CD14-positive monocyte (primary cell): Measurements from ENCODE around the gene NETO1. TPM values are rescaled to one million over a fixed set of nuclear protein-coding genes. Genes with fewer than 3 reads are reported as not detected.

Source experiments
- DNase-seq, 3 donors: peaks; one replicate each; pipeline ENCODE4 v3.0.0-alpha.2; 2011 to 2022
- H2AFZ ChIP-seq: 2 replicates; pipeline ENCODE4 v1.6.0; 2012; ENCODE audit warnings: mild to moderate bottlenecking, low read depth, low read length, inconsistent platforms; ENCODE audit not compliant: insufficient read depth, poor library complexity, severe bottlenecking
- H3K27ac ChIP-seq, 2 donors: 1 replicate in 1 of 2; 2 replicates in 1 of 2; pipeline ENCODE4 v1.5.1; 2012 to 2013; ENCODE audit warnings: low read length in 2 of 2, control low read depth in 1 of 2, inconsistent platforms in 1 of 2, low read depth in 1 of 2, mild to moderate bottlenecking in 1 of 2
- H3K27me3 ChIP-seq, 2 donors: one replicate each; pipeline versions ENCODE4 v1.6.0 to v1.6.1; 2011 to 2013; ENCODE audit warnings: low read length in 2 of 2; ENCODE audit not compliant: control insufficient read depth in 2 of 2, insufficient read depth in 2 of 2
- H3K36me3 ChIP-seq, 2 donors: replicated peaks in 1 of 2; 1 replicate in 1 of 2; 2 replicates in 1 of 2; pipeline versions ENCODE4 v1.5.1 to v1.6.1; 2012 to 2013; ENCODE audit warnings: low read length in 2 of 2, control low read depth in 1 of 2, inconsistent platforms in 1 of 2, mild to moderate bottlenecking in 1 of 2; ENCODE audit not compliant: insufficient read depth in 2 of 2, control insufficient read depth in 1 of 2
- H3K4me1 ChIP-seq, 2 donors: 1 replicate in 1 of 2; 2 replicates in 1 of 2; pipeline versions ENCODE4 v1.5.1 to v1.6.1; 2012 to 2013; ENCODE audit warnings: low read length in 2 of 2, control low read depth in 1 of 2, inconsistent platforms in 1 of 2, mild to moderate bottlenecking in 1 of 2, moderate library complexity in 1 of 2; ENCODE audit not compliant: insufficient read depth in 2 of 2, control insufficient read depth in 1 of 2
- H3K4me2 ChIP-seq: replicated peaks from 2 replicates; pipeline ENCODE3; 2012; ENCODE audit warnings: low read length, moderate library complexity, mild to moderate bottlenecking; ENCODE audit not compliant: poor library complexity, severe bottlenecking; ENCODE audit errors: extremely low read depth
- H3K4me3 ChIP-seq, 3 experiments: fragments of 200-600 bp in 1 of 3; sonication (generic) in 1 of 3; replicated peaks in 1 of 3; 1 replicate in 2 of 3; 2 replicates in 1 of 3; pipeline ENCODE4 v1.5.1; 2011 to 2013; ENCODE audit warnings: low read length in 3 of 3, mild to moderate bottlenecking in 3 of 3, control low read depth in 2 of 3, low read depth in 2 of 3, inconsistent platforms in 1 of 3, moderate library complexity in 1 of 3
- H3K79me2 ChIP-seq: 2 replicates; pipeline ENCODE4 v1.6.0; 2012; ENCODE audit warnings: mild to moderate bottlenecking, control low read depth, inconsistent platforms, low read length, moderate library complexity; ENCODE audit not compliant: insufficient read depth
- H3K9ac ChIP-seq: 2 replicates; pipeline ENCODE4 v1.6.0; 2017; ENCODE audit warnings: low read length, mild to moderate bottlenecking; ENCODE audit not compliant: insufficient read depth, poor library complexity, severe bottlenecking
- H3K9me3 ChIP-seq, 2 donors: replicated peaks in 1 of 2; 1 replicate in 1 of 2; 2 replicates in 1 of 2; pipeline versions ENCODE4 v1.5.1 to v1.6.1; 2012 to 2013; ENCODE audit warnings: low read length in 2 of 2, control low read depth in 1 of 2; ENCODE audit not compliant: control insufficient read depth in 1 of 2, insufficient read depth in 1 of 2
- H4K20me1 ChIP-seq: 2 replicates; pipeline ENCODE4 v1.6.0; 2012; ENCODE audit warnings: mild to moderate bottlenecking, low read length, control low read depth, moderate library complexity; ENCODE audit not compliant: insufficient read depth
- H3K27ac Mint-ChIP-seq, 7 donors: one replicate each; pipeline ENCODE4 v1.8.0; 2020; ENCODE audit warnings: mild to moderate bottlenecking in 7 of 7, mixed read lengths in 7 of 7, moderate library complexity in 6 of 7, inconsistent platforms in 2 of 7
- H3K27me3 Mint-ChIP-seq, 3 donors: one replicate each; pipeline ENCODE4 v1.8.0; 2021 to 2022; ENCODE audit warnings: low read depth in 3 of 3, mild to moderate bottlenecking in 3 of 3, mixed read lengths in 3 of 3, moderate library complexity in 3 of 3, inconsistent platforms in 1 of 3
- H3K36me3 Mint-ChIP-seq, 2 donors: one replicate each; pipeline ENCODE4 v1.8.0; 2020; ENCODE audit warnings: mixed read lengths in 2 of 2, inconsistent platforms in 1 of 2, mild to moderate bottlenecking in 1 of 2
- H3K4me1 Mint-ChIP-seq: one replicate; pipeline ENCODE4 v1.8.0; 2020; ENCODE audit warnings: mild to moderate bottlenecking, mixed read lengths
- H3K4me3 Mint-ChIP-seq, 2 donors: one replicate each; pipeline ENCODE4 v1.8.0; 2020; ENCODE audit warnings: mild to moderate bottlenecking in 2 of 2, mixed read lengths in 2 of 2, moderate library complexity in 1 of 2
- H3K9me3 Mint-ChIP-seq, 7 donors: one replicate each; pipeline ENCODE4 v1.8.0; 2020 to 2022; ENCODE audit warnings: mixed read lengths in 7 of 7, mild to moderate bottlenecking in 6 of 7, moderate library complexity in 6 of 7, inconsistent platforms in 2 of 7
- WGBS: methylation state at CpG from one replicate; pipeline ENCODE4 v1.1.5; 2013; ENCODE audit warnings: missing lambda C conversion rate; ENCODE audit not compliant: insufficient coverage; 5-methylcytosine and 5-hydroxymethylcytosine counted together
- intact Hi-C, 2 donors: fragments of 100-400 bp; cut with micrococcal nuclease; formaldehyde crosslinking; loops; one replicate each; pipeline versions ENCODE4 v1.15.0 to v1.15.1; 2023
- polyA plus RNA-seq, 3 donors: library from polyadenylated mRNA; depleted of rRNA in 1 of 3; unstranded in 2 of 3; stranded (reverse) in 1 of 3; fragments of 300-500 nt in 2 of 3; fragments of >200 nt in 1 of 3; fragmentation: Illumina TruSeq in 2 of 3; gene quantifications; 1 replicate in 2 of 3; 2 replicates in 1 of 3; pipeline ENCODE4 v1.2.3, GENCODE V29; 2012 to 2021
- TF ChIP-seq, protein P1 (sequence below): fragments of 200-600 bp; IDR thresholded peaks from one replicate; pipeline ENCODE4 v1.8.0; 2022; ENCODE audit warnings: antibody characterized with exemption, mild to moderate bottlenecking

Gene NETO1
- polyA plus RNA-seq, 3 donors = not detected

DNA sequence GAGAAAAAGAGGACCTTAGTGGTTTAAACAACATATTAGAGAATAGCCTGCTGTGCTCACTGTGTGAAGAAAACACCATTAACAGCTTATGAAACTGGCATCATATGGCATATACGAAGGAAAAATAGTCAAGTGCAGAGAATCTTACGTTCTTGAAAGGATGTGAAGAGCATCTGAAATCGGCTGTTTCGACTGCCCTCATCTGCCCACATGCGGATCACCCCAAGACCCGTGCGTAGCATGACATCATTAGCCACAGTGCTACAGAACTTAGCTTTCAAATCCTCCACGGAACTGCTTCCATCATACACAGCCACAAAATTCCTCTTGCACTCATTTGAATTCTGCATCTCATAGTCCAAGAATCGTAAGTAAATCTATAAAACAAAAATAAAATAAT lies 84.3 kb downstream of the NETO1 start:
- TF ChIP-seq, protein P1, sequence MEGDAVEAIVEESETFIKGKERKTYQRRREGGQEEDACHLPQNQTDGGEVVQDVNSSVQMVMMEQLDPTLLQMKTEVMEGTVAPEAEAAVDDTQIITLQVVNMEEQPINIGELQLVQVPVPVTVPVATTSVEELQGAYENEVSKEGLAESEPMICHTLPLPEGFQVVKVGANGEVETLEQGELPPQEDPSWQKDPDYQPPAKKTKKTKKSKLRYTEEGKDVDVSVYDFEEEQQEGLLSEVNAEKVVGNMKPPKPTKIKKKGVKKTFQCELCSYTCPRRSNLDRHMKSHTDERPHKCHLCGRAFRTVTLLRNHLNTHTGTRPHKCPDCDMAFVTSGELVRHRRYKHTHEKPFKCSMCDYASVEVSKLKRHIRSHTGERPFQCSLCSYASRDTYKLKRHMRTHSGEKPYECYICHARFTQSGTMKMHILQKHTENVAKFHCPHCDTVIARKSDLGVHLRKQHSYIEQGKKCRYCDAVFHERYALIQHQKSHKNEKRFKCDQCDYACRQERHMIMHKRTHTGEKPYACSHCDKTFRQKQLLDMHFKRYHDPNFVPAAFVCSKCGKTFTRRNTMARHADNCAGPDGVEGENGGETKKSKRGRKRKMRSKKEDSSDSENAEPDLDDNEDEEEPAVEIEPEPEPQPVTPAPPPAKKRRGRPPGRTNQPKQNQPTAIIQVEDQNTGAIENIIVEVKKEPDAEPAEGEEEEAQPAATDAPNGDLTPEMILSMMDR = no peak
- no peak overlapping the region for H3K4me3 ChIP-seq
- H2AFZ ChIP-seq = no peak overlapping the region
- H3K27me3 Mint-ChIP-seq = no peaks in the 10 kb centered on the region
- WGBS = 91% methylated on average over 8 of the region's 9 CpGs
- no peak overlapping the region for H3K27ac Mint-ChIP-seq
- peaks cover 0 to 2% (median 0%) of the 10 kb centered on the region in 7 donors for H3K9me3 Mint-ChIP-seq
- no peaks in the 10 kb centered on the region for H3K27me3 ChIP-seq
- no peaks in the 10 kb centered on the region for H3K4me1 Mint-ChIP-seq
- no peaks in the 10 kb centered on the region for H3K4me1 ChIP-seq
- no peak for DNase-seq
- intact Hi-C loops = no loop called here
- no peaks in the 10 kb centered on the region for H4K20me1 ChIP-seq
- H3K27ac ChIP-seq = no peak overlapping the region
- H3K4me3 Mint-ChIP-seq = no peak overlapping the region
- no peak overlapping the region for H3K9ac ChIP-seq
- H3K79me2 ChIP-seq = no peaks in the 10 kb centered on the region
- no peaks in the 10 kb centered on the region for H3K9me3 ChIP-seq
- H3K4me2 ChIP-seq = no peak overlapping the region
- H3K36me3 ChIP-seq = no peaks in the 10 kb centered on the region
- no peaks in the 10 kb centered on the region for H3K36me3 Mint-ChIP-seq

DNA sequence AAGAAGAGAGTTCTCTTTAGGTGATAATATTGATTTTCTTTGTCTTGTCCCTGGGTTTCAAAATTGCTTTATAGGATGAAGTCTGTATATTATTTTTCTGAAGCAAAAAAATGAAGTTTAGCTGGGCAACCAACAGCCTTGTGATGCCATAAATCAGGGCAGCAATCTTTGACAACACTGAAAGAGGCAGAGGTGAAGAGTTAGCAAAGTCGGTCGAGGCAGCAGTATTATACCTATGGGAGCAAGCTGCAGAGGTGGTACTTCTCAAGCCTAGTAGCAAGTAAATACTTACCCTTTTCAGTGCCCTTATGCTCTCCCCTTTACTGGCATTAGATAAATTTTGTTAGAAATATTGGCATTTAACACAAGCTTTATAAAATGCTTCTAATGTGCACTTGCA lies 92.9 kb downstream of the NETO1 start:
- no peaks in the 10 kb centered on the region for H3K27me3 Mint-ChIP-seq
- H3K36me3 Mint-ChIP-seq = no peaks in the 10 kb centered on the region
- Histone ChIP-seq H3K9me3 (no peaks in the 10 kb centered on the region), H2AFZ (no peak overlapping the region), H3K4me2 (no peak overlapping the region), H3K9ac (no peak overlapping the region), H3K27me3 (no peaks in the 10 kb centered on the region), H3K4me3 (no peak overlapping the region), H3K36me3 (no peaks in the 10 kb centered on the region), H3K79me2 (no peaks in the 10 kb centered on the region), H4K20me1 (no peaks in the 10 kb centered on the region), H3K27ac (no peak overlapping the region), H3K4me1 (no peaks in the 10 kb centered on the region)
- no peaks in the 10 kb centered on the region for H3K4me1 Mint-ChIP-seq
- WGBS = no CpG with 5 or more reads among the region's 2 CpGs
- H3K9me3 Mint-ChIP-seq = peaks cover 0 to 2% (median 0%) of the 10 kb centered on the region in 7 donors
- DNase-seq = no peak
- TF ChIP-seq, protein P1 = no peak
- intact Hi-C loops = no loop called here
- H3K27ac Mint-ChIP-seq = no peak overlapping the region
- H3K4me3 Mint-ChIP-seq = no peak overlapping the region
